Hepatic stellate cell (primary cell): Measurements from ENCODE around the gene LOC101059915.
A peak's percentile ranks its signal among the peaks of the same experiment; 100 is the strongest.

Experiments
- DNase-seq: peaks from one replicate; pipeline ENCODE4 v3.0.0; 2011; ENCODE audit warnings: low spot score

Gene LOC101059915

DNA sequence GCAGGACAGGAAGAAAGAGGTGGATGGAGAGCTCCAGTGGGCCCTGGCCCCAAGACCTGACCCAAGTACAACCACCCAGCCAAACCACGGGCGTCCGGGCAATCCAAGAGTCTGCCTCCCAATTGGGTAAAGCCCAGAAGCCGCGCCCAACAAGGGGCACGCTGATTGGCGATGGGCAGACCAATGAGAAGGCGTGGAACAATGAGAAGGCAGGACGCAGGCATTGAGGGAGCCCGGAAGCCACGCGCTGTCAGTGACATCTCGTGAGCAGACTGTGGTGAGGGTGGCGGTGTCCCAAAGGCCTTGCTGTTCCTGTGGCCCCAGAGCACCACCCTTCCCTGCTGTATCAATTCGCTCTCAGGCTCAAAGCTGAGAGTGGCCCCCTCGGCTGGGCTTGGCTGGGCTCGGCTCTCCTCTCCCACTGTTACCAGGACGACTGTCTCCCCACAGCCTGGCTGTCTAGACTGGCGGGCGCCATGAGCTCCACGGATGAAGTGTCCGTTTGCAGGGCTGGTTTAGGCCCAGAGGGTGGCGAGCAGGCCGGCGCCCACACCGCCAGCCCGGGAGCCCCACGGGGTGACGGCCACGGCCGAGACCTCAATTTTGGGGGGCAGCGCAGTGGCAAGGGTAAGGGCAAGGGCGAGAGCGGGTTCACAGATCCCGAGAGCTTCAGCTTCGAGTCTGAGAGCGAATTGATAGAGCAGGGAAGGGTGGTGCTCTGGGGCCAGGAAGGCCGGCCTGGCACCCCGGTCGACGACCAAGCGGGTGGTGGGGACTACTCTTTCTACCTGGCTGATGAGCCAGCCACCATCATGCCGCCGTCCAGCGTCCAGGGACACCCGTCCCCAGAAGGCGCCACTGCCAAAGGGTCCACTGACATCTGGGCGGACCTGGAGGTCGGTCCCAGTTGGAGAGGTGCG, at the start of gene LOC101059915:
Gene LOC101059915 (plus strand): TSS at position 219 of the 920 bp plus-strand sequence.
- DNase-seq, result no peak

DNA sequence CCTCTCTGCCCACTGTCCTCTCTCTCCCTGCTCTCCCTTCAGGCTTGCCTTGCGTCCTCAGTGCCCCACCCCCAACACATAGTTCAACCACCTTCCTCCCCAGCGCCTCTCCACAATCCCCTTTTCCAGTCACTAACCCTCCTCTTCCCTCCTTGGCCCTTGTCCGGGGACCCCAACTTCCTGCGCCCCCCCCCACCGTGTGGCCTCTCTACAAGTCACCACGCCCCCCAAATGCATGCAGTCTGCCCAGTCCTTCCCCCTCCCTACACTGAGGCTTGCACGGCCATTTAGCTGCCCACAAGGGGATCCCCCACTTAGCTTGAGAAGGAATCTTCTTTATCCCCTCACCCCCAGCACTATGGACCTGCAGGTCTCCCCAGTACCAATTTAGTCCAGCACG, 49.6 kb upstream of the LOC101059915 start:
- no peak for DNase-seq

DNA sequence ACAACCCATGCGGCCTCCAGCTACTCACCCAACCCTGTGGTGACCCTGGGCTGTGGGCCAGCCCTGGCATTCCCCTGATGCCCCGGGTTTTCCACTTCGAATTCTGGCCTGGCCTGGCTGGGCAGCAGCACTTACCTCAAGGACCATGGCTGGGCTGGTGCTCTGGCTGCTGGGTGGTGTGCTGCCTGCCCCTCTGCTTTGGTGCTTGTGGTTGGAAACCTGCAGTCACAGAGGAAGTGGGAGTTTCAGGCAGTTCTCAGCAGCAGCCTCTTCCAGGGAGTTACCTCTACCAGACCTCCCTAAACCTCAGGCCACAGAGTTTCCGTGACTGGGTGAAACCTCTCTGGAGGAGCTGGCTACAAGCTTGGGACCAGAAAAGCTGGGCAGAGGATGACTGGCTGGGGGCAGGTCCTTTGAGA, 49.0 kb upstream of the LOC101059915 start, which contains the start of gene CXCR3:
Gene CXCR3 (minus strand): TSS at position 209 of the 419 bp plus-strand sequence. CDS start 62 bp downstream, at position 147.
- no peak for DNase-seq

DNA sequence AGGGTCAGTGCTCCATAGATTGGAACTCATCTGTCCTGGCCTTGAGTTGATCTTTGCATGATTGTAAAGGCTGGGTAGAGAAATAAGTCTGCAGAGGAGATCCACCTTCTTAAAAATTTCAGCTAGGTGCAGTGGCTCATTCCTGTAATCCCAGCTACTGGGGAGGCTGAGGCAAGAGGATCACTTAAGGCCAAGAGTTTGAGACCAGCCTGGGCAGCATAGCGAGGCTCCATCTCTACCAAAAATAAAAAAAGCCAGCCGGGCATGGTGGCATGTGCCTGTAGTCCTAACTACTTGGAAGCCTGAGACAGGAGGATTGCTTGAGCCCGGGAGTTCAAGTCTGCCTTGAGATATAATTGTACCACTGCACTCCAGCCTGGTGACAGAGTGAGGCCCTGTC, 48.6 kb upstream of the LOC101059915 start:
- no peak for DNase-seq

DNA sequence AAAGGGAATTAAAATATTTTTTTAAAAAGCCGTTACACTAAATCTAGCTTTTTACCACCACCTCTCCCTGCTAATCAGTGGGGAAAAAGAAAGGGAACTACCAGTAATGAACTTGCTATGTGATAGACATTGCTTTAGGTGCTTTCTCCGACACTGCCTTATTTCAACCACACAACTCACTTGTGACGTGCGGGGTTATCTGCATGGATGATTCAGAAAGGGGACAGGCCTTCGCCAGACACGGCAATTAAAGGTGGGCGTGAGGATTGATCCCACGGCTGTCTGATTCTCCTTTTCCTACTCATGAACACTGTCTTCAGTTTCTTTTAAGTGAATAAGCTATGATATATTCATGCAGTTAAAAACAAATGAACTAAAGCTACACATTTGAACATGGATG, 48.2 kb upstream of the LOC101059915 start:
- DNase-seq, result no peak

DNA sequence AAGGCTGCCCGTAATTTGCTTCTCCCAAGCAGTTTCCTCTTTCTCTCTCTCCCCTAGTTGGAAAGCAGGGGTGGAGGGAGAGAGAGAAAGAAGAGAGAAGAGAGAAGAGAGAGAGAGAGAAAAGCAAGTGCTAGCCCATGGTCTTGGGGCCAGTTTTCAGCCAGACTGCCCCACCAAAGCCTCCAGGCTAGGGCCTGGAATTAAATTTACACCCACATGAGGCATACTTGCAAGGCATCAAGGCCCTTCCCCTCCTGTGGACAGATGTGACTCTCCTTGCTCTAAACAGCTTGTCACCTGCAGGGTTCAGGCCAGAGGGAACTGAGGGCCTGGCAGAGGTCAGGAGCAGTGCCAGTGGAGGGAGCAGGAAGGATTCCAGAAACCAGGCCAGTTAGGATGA, 47.4 kb upstream of the LOC101059915 start:
- no peak for DNase-seq

DNA sequence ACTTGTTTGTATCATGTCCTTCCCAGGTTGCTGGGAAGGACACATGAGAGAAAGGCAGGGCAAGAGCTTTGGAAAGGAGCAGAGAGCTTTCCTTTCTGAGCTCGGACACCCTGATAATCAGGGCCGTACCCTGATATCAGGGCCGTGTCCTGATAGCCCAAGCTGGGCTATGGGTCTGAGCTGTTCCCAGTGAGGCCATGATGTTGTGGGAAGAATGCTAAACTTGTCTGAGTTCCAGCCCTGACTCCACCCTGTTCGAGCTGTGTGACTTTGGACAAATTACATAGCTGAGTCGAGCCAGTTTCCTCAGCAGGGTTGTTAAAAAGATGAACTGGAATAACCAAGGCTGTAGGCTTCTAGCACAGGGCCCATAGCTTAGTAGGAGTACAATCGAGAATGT, 45.7 kb upstream of the LOC101059915 start:
- no peak for DNase-seq

DNA sequence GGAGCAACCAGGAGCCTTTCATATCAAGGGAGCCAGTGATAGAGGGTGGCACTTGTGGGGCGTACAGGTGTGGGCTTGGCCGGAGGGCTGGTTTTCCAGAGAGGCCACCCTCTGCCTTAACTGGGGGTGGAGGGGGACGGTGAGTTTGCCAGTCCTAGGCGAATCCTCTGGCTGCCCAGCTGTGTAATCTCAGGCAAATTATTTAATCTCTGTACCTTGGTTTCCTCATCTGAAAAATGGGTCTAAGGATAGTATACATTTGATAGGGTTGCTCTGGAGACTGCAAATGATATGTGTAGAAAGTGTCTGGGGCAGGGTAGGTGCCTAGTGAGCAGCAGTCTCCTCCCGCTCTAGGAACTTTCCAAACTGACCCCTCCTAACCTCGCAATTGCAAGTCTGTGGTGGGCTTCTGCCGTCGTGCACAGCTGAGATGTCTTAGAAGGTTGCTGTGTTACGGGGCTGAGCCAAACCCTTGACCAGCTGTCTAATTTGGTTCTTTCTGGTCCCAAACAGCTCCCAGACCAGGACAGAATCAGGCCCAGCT, 45.2 kb upstream of the LOC101059915 start:
- no peak for DNase-seq

DNA sequence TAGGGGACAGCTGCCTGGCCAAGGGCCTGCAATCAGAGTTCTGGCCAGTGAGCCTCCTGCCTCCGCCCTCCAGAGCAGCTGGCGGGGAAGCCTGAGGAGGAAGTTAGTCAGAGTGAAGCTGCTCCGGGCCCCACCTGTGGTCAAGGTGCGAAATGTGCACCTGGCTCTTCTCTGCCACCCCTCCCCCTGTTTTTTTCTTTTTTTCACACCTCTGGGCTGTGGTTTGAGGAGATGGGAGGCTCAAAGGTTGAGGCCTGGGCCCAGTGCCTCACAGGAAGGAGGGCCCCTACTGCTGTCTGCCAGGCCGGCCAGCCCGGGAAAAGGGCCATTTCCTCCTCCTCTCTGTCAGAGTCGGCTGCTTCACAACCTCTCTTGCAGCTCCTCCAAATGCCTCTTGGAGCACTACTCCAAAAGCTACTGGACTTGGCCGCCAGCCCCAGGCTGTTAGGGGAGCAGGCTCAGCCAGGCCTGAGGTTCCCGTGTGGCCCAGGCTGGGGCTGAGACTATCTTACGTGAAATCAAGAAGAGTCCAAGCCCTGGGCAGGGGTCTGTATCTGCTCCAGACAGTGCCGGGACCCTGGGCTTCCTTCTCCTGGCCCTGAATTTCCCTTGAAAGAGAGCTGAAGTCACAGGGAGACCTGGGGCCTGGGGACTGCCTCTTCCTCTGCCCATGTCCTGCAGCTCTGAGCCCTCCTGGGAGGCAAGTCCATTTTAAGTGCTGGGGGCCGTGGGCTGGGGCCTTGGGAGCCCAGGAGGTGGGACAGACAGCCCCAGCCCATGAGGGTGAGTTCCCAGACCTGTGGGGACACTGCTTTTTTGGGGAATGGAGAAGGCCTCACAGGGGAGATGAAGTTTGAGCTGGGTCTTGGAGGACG, 44.5 kb upstream of the LOC101059915 start:
- DNase-seq, result peak; percentile 69

DNA sequence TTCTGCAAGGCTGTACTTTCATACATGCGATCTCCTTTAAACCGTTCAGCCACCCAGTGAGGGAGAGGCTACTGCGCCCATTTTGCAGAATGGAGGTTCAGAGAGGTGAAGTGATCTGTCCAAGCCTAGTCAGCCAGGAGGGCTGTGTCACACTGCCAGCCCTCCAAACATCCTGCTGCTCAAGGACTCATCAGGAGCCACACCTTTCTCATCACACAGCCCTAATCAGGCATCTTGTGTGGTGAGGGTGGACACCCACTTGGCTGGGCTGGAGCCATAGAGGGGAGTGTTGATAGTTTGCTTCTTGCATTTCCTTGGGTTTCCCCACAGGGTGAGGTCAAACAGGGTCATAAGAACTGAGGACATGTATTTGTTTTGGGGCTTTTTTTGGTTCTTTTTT, 43.6 kb upstream of the LOC101059915 start:
- no peak for DNase-seq

DNA sequence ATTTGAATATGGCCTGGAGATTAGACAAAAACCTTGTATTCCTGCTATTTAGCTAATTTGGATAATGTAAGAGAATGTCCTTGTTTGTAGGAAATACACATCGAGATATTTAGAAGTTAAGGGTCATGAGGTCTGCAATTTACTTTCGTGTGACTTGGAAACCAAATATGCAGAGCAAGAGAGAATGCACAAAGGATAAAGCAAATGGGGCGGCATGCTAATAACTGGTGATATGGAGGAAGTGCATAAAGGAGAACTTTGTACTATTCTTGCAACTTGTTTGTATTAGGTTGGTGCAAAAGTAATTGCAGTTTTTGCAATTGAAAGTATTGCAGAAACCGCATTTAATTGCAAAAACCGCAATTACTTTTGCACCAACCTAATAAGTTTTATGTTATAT, 41.9 kb upstream of the LOC101059915 start:
- no peak for DNase-seq

DNA sequence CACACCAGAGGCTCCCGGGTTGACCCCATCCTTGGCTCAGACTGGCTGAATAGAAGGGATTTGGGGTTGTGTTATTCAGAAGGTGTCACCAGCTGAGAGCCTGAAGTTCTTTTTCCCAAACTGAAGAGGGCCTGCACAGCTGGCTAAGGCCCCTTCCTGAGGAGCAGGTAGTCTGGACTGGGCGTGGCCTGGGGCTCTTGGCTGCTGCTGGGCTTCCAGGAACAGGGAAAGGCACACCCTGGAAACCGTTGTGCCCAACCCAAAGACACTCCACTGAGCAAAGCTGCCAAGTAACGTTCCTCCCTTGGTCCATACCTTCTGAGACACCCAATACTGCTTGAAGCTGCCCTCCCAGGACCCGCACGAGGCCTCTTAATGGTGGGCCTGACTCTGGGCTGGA, 40.8 kb upstream of the LOC101059915 start:
- no peak for DNase-seq

DNA sequence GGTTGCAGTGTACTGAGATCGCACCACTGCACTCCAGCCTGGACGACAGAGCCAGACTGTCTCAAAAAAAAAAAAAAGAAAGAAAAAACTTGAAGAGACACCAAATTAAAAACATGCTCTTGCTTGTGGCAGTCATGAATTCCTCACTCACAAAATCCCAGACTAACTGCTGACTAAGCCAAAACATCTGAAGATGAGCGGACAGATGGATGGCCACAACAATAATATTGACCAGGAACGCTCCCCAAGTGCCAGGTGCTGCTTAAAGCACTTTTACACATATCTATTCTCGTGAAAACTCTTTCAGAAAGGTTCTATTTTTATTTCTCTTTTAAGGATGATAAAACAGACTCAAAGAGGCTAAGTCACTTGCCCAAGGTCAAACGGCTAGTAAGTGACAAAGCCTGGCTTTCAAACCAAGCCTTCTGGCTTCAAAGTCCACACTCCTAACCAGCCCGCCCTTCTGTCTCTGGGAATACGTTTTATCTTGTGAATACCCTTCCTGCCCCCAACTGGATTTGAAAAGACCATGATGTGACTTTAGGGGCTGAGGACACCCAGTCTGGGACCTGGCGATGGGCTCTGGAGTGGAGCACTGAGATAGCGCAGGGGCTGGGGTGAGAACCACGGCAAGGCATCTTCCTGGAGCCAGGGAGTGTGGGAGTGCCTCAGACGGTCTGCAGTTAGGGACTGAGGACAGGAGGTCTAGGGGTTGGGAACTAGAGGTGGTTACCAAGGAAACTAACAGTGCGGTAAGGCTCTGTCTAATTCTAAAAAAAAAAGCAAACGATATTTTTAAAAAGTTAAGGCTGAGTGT, 39.5 kb upstream of the LOC101059915 start:
- DNase-seq, result no peak

DNA sequence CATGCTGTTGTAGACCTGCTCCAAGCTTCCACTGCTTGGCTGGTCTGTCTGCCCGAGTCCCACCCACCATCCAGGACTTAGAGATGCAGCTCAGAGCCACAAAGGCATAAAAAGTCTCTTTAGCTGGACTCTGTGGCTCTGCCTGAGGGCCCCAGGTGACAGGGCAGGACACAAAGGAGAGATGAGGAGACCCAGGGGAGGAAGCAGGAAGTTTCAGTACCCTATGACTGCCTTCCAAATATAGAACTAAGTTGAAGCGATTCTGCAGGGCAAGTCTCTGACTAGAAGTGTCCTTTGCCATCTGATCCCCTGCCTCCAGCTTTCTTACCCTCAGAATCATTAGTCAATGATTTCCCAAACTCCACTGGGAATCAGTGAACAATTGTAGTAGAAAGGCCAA, 37.9 kb upstream of the LOC101059915 start:
- DNase-seq, result no peak

DNA sequence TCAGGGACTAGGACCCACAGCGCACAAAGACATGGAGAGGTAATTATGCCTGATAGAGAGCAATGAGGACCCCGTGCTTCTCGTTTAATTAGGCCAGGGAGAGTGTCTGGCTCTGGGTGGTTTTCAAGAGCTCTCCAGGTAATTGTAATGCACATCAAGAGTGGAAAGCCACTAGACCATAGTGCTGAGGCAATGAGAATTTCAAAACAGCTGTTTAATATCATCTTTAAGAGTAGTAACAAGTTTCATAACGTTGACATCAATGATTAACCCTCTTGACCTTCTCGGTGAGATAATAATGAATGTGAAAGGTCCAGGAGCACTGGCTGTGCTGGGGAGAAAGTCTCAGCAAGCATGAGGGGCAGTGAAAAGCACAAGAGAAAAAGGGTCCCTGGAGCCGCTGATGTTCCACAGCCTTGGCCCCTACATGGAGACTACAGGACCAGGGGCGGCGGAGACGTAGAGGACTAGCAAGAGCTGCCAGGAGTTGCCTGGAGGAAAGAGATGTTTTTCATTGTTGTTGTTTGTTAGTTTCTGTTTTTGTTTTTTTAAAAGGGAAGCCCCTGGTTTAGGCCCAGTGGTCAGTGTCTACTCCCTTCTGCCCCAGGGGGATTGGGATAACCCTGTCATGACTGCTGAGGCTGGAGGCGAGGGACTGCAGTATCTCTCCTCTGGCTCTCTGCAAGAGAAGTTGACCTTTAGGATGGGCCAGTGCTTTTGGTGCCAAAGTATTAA, 34.3 kb upstream of the LOC101059915 start:
- no peak for DNase-seq

DNA sequence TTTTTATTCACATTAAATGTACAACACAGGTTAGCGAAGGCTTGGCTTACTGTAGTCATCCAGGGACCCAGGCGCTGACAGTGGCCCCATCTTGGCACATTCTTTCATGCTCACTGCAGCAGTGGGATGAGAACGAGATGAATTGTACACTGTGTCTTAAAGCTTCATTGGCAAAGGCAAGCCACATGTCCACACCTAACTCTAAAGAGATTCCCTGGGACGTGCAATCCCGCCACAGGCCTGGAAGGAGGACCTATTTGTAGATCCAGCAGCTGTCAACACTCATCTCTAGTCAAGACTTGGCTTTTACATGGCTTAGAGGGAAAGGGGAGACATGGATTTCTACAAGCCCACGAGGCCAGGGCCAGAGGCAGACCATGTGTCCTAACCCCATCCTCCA, 33.0 kb upstream of the LOC101059915 start:
- DNase-seq, result no peak

DNA sequence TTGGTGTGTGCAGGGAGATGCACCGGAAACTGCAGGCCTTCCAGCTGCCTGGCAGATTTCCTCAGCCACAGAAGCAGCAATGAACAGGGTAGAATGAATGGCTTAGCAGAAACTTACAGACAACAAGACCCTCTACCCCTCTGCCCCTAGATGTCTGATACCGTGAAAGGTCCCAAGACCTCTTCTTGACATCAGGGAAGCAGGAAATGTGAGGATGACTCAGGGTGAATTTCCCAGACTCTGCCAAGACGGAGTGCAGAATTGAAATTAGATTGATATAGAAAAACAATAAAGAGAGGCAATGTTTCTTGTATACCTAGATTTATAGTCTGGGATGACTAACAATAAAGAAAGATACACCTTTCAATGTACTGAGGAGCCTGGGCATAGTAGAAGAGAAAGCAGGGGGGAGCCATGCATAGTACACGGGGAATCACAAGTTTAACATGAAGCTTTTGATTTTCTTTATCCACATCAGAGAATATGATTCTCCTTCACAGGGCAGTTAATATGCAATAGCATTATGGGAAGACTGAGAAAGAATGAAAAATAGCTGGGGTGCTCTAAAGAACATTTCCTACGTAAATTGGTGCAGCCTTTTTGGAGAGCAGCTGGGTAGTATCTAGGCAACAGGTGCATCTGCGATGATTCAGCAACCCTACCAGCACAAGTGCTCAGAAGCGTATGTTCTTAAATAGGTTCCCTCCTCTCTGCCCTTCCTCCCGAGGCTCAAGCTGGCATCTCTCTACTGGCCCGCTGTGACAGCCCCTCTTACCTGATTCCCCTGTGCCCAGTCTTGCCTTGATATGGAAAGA, 30.7 kb upstream of the LOC101059915 start:
- DNase-seq, result no peak

DNA sequence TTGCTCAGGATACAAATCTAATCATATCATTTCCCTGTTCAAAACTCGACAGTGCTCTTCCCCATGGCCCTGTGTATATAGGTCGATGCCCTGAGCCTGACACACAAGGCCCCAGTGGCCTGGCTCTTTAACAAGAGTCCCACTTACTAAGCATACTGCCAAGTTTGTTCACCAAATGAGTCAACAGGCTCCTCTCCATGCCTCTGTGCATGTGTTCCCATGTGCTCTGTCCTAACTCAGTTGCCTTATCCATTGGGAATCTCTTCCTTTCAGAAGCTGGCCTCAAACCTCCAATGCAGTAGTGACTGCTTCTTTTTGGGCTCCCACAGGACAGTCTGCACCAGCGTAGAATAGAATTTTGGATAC, 30.1 kb upstream of the LOC101059915 start:
- no peak for DNase-seq

DNA sequence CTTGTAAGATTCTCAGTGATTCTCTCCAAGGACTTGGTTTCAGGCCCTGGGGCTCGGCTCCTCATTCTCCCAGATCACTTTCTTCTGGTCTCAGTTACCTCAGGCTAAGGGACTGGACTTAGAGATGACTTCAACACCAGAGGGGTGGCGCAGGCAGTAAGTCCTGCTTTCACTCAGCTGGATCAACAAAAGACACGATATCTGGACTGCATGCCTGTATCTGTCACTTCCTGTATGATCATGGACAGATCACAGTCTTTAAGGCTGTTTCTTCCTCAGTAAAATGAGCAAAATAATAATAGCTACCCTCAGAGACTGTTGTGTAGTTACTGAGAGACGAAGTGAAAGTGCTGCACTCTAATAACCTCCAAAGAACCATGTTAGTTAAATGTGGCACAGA, 29.5 kb upstream of the LOC101059915 start:
- DNase-seq, result peak; percentile 50

DNA sequence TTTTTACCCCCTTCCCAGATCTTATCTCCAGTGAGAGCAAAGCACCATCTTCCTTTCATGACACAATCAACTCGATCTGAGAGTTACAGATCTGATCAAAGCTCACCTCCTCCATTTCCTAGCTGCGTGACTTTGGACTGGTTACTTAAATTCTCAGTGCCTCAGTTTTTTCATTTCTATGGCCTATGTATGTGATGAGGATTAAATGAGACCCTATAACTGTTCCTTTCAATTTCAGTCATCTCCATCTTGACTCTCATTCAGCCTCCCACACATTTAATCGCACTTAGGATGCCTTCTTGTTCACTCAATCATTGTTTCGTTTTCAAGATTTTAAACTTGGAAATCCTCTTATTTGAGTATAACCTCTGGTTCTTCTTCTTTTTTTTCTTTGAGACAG, 28.9 kb upstream of the LOC101059915 start:
- no peak for DNase-seq
